ENCODE results near the gene CYP2W1. TPM values are rescaled to one million over a fixed set of nuclear protein-coding genes. Genes with fewer than 3 reads are reported as not detected.
"Not testable (repeated sequence)": the region's sequence is repeated elsewhere in the genome, so short reads cannot be mapped to it uniquely, and the experiment has no call there.

CYP2W1 gene
- total and polyA plus RNA-seq, 2 experiments from 2014 or later: 31.1 to 72.3 TPM

DNA sequence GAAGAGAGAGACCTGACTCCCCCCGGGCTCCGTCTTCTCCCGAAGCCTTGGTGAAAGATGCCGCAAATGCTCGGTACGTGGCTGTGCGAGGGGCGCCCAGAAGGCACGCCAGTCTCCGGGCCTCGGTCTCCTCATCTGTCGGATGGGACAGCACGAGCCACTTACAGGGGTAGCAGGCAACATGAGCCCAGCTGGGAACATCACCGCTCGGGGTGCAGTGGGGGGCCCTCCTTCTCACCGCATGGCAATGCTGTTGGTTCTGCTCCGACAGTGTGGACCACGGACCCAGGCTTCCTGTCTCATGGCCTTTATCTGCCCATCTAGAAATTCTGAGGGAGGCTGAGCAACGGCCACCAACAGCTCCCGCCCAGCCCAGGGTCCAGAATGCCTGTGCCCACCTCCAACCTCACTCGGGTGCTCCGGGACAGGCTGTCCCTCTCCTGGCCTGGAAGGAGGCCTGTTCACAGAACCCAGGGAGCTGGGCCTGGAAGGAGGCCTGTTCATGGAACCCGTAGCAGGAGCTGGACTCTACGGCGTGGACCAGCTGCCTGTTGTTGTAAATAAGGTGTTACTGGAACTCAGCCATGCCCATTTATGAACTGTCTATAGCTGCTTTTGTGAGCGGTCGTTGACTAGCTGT, 44.3 kb upstream of the CYP2W1 start:
- TF ChIP-seq, protein P1, sequence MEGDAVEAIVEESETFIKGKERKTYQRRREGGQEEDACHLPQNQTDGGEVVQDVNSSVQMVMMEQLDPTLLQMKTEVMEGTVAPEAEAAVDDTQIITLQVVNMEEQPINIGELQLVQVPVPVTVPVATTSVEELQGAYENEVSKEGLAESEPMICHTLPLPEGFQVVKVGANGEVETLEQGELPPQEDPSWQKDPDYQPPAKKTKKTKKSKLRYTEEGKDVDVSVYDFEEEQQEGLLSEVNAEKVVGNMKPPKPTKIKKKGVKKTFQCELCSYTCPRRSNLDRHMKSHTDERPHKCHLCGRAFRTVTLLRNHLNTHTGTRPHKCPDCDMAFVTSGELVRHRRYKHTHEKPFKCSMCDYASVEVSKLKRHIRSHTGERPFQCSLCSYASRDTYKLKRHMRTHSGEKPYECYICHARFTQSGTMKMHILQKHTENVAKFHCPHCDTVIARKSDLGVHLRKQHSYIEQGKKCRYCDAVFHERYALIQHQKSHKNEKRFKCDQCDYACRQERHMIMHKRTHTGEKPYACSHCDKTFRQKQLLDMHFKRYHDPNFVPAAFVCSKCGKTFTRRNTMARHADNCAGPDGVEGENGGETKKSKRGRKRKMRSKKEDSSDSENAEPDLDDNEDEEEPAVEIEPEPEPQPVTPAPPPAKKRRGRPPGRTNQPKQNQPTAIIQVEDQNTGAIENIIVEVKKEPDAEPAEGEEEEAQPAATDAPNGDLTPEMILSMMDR (IDR thresholded peaks at IDR 0.05; ENCODE audit: poor library complexity): no peak
- TF ChIP-seq EZH2phosphoT487 (IDR thresholded peaks at IDR 0.05; ENCODE audit: low read depth, severe bottlenecking, unreplicated experiment): no peak
- TF ChIP-seq EZH2 (IDR thresholded peaks at IDR 0.05; ENCODE audit: borderline replicate concordance): no peak
- H3K27me3 ChIP-seq: peaks cover 3% of the 10 kb centered on the region
- peaks cover 4% of the 10 kb centered on the region for H3K79me2 ChIP-seq
- H3K9me2 ChIP-seq (replicated peaks; ENCODE audit: insufficient read depth): no peaks in the 10 kb centered on the region
- WGBS (ENCODE audit: low lambda C conversion rate, missing lambda C conversion rate): 97% methylated on average over 26 of the region's 27 CpGs
- no peaks in the 10 kb centered on the region for H3K9me3 ChIP-seq (ENCODE audit: low read depth)
- no peak overlapping the region for H3K27ac ChIP-seq
- no peaks in the 10 kb centered on the region for H3K4me1 ChIP-seq (ENCODE audit: insufficient read depth)
- DNase-seq (ENCODE audit: low spot score): no peak
- no peak overlapping the region for H2AFZ ChIP-seq
- H4K20me1 ChIP-seq (ENCODE audit: insufficient read depth, poor library complexity, severe bottlenecking): no peaks in the 10 kb centered on the region
- no peaks in the 10 kb centered on the region for H3K36me3 ChIP-seq (replicated peaks; ENCODE audit: insufficient read depth, low read depth)
- H3K4me2 ChIP-seq: no peak overlapping the region
- no peak overlapping the region for H3K4me3 ChIP-seq

DNA sequence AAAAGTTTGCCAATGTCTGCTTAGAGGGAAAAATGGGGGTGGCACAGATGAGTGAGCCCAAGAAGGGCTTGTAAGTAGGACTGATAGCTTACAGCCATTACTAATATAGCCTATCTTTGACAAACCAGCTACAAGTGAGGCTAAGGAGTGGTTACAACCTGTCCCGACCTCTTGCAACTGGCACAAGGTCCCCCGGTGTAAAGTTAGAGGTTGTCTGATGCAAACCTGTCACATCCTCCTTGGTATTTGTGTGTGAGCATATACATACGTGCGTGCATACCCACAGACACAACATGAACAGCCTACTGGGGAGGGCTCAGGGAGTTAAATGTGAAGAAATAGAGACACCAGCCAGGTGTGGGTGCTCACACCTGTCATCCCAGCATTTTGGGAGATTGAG, 43.1 kb upstream of the CYP2W1 start:
- Histone ChIP-seq H3K9me3 (ENCODE audit: low read depth) (no peaks in the 10 kb centered on the region), H3K4me3 (no peak overlapping the region), H3K4me2 (no peak overlapping the region), H2AFZ (no peak overlapping the region), H3K9me2 (replicated peaks; ENCODE audit: insufficient read depth) (no peaks in the 10 kb centered on the region), H3K79me2 (peaks cover 9% of the 10 kb centered on the region), H3K27ac (no peak overlapping the region), H3K36me3 (replicated peaks; ENCODE audit: insufficient read depth, low read depth) (no peaks in the 10 kb centered on the region), H3K4me1 (ENCODE audit: insufficient read depth) (peaks cover 5% of the 10 kb centered on the region), H3K27me3 (peaks cover 3% of the 10 kb centered on the region), H4K20me1 (ENCODE audit: insufficient read depth, poor library complexity, severe bottlenecking) (no peaks in the 10 kb centered on the region)
- WGBS (ENCODE audit: low lambda C conversion rate, missing lambda C conversion rate): 95% methylated on average over 4 of the region's 4 CpGs
- no peak for TF ChIP-seq EZH2phosphoT487 (IDR thresholded peaks at IDR 0.05; ENCODE audit: low read depth, severe bottlenecking, unreplicated experiment)
- TF ChIP-seq EZH2 (IDR thresholded peaks at IDR 0.05; ENCODE audit: borderline replicate concordance): no peak
- TF ChIP-seq, protein P1 (IDR thresholded peaks at IDR 0.05; ENCODE audit: poor library complexity): no peak
- DNase-seq (ENCODE audit: low spot score): no peak

DNA sequence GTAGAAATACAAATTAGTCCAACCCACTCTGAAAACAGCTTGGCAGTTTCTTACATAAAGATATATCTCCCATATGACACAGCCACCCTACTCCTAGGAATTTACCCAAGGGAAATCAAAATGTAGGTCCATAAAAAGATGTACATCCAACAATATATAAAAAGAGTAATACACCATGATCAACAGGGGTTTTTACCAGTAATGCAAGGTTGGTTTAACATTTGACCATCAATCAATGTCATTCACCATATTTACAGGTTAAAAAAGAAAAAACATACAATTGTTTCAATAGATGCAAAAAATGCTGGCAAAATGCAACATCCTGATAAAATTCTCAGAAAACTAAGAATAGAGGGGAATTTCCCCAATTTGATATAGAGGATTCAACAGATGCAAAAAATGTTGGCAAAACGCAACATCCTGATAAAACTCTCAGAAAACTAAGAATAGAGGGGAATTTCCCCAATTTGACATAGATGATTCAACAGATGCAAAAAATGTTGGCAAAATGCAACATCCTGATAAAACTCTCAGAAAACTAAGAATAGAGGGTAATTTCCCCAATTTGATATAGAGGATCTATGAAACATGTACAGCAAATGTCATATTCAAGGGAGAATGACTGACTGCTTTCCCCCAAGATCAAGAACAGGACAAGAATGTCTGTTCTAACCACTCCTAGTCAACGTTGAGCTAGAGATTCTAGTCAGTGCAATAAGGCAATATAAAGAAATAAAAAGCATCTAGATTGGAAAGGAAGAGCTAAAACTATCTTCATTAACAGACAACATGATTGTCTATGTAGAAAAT, 42.2 kb upstream of the CYP2W1 start:
- no peak overlapping the region for H3K27ac ChIP-seq
- TF ChIP-seq EZH2phosphoT487 (IDR thresholded peaks at IDR 0.05; ENCODE audit: low read depth, severe bottlenecking, unreplicated experiment) (no peak), EZH2 (IDR thresholded peaks at IDR 0.05; ENCODE audit: borderline replicate concordance) (no peak)
- TF ChIP-seq, protein P1 (IDR thresholded peaks at IDR 0.05; ENCODE audit: poor library complexity): no peak
- H3K9me2 ChIP-seq (replicated peaks; ENCODE audit: insufficient read depth): no peaks in the 10 kb centered on the region
- H3K4me1 ChIP-seq (ENCODE audit: insufficient read depth): peaks cover 10% of the 10 kb centered on the region
- H2AFZ ChIP-seq: no peak overlapping the region
- no peak for DNase-seq (ENCODE audit: low spot score)
- no peaks in the 10 kb centered on the region for H3K36me3 ChIP-seq (replicated peaks; ENCODE audit: insufficient read depth, low read depth)
- H3K4me3 ChIP-seq: no peak overlapping the region
- H3K79me2 ChIP-seq: peaks cover 11% of the 10 kb centered on the region
- H3K9me3 ChIP-seq (ENCODE audit: low read depth): no peaks in the 10 kb centered on the region
- 87% methylated on average over 2 of the region's 2 CpGs for WGBS (ENCODE audit: low lambda C conversion rate, missing lambda C conversion rate)
- no peaks in the 10 kb centered on the region for H4K20me1 ChIP-seq (ENCODE audit: insufficient read depth, poor library complexity, severe bottlenecking)
- no peak overlapping the region for H3K4me2 ChIP-seq
- H3K27me3 ChIP-seq: peaks cover 3% of the 10 kb centered on the region

- H3K9me2 ChIP-seq (replicated peaks; ENCODE audit: insufficient read depth); H3K4me3 ChIP-seq; H3K36me3 ChIP-seq (replicated peaks; ENCODE audit: insufficient read depth, low read depth); H3K27me3 ChIP-seq; H2AFZ ChIP-seq; H3K27ac ChIP-seq; H3K4me2 ChIP-seq; H3K9me3 ChIP-seq (ENCODE audit: low read depth); H4K20me1 ChIP-seq (ENCODE audit: insufficient read depth, poor library complexity, severe bottlenecking); DNase-seq (ENCODE audit: low spot score): not testable (repeated sequence)
- Histone ChIP-seq H3K4me1 (ENCODE audit: insufficient read depth) (peaks cover 19% of the 10 kb centered on the region), H3K79me2 (peaks cover 11% of the 10 kb centered on the region)
- WGBS (ENCODE audit: low lambda C conversion rate, missing lambda C conversion rate): 97% methylated on average over 3 of the region's 4 CpGs
Measured at GRCh38 chr7:943793-944192, 39.2 kb upstream of the CYP2W1 start.
